GM19328 (cell line): Measurements from ENCODE around the gene VPS35L.
A peak's percentile ranks its signal among the peaks of the same experiment; 100 is the strongest.

Source experiments
- ATAC-seq: cut with Tn5 transposase; IDR thresholded peaks from one replicate; pipeline ENCODE4 v1.9.1; 2021; ENCODE audit warnings: mild to moderate bottlenecking, moderate library complexity; ENCODE audit not compliant: unreplicated experiment

Gene VPS35L, protein sequence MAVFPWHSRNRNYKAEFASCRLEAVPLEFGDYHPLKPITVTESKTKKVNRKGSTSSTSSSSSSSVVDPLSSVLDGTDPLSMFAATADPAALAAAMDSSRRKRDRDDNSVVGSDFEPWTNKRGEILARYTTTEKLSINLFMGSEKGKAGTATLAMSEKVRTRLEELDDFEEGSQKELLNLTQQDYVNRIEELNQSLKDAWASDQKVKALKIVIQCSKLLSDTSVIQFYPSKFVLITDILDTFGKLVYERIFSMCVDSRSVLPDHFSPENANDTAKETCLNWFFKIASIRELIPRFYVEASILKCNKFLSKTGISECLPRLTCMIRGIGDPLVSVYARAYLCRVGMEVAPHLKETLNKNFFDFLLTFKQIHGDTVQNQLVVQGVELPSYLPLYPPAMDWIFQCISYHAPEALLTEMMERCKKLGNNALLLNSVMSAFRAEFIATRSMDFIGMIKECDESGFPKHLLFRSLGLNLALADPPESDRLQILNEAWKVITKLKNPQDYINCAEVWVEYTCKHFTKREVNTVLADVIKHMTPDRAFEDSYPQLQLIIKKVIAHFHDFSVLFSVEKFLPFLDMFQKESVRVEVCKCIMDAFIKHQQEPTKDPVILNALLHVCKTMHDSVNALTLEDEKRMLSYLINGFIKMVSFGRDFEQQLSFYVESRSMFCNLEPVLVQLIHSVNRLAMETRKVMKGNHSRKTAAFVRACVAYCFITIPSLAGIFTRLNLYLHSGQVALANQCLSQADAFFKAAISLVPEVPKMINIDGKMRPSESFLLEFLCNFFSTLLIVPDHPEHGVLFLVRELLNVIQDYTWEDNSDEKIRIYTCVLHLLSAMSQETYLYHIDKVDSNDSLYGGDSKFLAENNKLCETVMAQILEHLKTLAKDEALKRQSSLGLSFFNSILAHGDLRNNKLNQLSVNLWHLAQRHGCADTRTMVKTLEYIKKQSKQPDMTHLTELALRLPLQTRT

DNA sequence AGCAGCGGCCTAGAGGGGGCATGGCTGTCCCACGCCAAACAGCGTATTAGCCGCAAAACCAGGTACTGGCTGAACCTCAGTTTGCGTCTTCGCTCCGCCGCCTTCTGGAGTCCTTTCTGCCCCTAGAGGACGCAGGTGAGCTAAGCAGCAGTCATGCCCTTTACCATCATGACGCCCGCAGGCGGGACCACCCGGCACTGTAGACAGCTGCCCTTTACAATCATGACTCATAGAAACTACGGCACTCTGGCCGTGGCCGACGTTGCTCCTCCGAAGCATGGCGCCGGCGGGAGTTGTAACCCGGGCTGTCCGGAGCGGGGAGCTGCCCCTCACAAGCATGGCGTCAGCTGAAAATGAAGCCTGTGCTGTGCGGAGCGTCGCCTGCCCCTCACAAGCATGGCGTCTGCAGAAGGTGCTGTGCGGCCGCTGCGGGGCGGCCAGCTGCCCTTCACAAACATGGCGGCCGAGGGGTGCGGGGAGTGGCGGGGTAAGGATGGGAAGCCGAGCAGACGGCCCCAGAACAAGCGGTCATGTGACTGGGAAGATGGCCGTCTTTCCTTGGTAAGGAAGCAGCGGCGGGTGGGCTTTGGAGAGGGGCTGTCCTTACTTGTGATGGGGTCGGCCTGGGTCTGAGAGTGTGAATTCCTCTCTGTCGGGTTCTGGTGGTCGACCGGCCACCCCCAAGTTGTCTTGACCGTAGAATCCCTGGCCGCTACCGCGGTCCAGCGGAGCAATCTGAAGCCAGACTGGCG is at the start of gene VPS35L:
TSS of gene VPS35L (plus strand) at position 518 of the 752 bp plus-strand sequence. CDS start at position 545, 27 bp downstream.
- ATAC-seq = peak; percentile 96

DNA sequence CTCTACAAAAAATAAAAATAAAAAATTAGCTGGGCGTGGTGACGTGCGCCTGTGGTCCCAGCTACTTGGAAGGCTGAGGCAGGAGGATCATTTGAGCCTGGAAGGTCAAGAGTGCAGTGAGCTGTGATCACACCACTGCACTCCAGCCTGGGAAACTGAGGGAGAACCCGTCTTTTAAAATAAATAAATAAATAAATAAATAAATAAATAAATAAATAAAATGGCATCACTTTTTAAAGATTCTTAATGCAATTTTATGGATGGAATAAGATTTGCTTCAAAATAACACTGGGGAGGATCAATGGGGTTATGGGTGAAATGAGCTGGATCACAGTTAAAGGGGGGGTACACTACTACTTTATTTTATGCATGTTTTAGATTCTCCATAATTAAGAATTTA is 48.5 kb upstream of the VPS35L start:
- no peak for ATAC-seq

DNA sequence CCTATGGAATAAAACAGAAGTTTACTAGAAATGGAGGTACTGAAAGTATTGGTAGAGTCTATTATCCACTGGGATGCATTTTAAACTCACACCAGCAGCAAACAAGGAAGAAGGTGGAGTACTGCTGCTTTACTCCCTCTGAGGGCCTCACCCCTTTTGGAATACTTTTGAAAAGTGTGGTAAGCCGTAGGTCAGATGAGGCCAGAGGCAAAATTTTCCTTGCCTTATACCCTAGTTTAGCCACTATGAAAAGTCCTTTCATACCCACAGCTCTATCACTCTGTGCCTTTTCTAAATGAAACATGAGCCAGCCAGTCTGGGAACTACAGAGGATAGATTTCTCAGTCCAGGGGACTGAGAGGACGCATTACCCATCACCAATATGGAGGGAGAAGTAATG is 47.6 kb upstream of the VPS35L start:
- ATAC-seq = no peak

DNA sequence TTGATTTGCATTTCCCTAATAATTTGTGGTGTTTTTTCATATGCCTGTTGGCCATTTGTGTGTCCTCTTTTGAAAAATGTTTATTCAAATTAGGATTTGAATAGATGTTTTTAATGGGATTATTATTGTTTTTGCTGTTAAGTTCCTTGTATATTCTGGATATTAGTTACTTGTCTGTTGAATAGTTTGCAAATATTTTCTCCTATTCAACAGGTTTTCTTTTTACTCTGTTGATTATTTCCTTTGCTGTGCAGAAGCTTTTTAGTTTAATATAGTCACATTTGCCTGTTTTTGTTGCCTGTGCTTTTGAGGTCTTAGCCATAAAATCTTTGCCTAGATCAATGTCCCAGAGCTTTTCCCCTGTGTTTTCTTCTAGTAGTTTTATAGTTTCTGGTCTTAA is 43.2 kb upstream of the VPS35L start:
- no peak for ATAC-seq

DNA sequence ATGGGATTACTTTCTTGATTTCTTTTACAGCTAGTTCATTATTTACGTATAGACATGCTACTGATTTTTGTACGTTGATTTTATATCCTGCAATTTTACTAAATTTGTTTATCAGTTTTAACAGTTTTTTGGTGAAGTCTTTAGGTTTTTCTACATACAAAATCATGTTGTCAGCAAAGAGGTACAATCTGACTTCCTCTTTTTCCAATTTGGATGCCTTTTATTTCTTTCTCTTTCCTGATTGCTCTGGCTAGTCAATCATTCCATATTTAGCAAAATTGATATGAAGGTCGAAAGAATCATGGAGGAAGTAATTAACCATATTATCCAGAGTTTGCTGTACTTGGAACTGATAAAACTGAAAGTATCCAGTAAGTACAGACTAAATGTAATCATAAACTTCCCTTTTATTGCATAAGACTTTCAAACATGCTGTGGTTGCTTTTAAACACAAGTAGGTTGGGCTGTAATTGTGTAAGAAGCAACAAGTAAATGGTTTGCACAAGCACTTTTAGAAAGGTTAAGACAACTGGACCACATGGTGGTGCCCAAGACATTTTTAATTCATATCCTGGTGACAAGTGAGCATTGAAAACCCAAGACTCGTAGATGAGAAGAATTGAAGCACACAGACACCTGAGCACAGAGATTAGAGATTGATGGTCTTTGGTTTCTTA is 42.0 kb upstream of the VPS35L start:
- no peak for ATAC-seq

DNA sequence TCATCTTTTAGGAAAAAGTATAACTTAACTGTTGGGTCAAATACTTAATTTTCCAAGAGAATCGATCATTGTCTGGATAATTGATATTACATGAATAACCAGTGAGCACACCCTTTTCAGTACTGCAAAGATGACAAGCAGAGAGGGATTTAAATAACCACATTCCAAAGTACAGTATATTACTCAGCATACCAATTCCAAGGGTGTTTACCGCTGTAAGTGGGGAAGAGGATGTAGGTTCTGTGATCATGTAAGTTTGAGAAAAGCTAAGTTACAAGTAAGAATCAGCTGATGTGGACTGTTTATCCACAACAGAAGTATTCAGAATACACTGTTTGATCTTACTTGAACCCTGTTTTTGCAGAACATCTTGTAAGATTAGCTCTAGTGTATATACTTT is 39.7 kb upstream of the VPS35L start:
- no peak for ATAC-seq

DNA sequence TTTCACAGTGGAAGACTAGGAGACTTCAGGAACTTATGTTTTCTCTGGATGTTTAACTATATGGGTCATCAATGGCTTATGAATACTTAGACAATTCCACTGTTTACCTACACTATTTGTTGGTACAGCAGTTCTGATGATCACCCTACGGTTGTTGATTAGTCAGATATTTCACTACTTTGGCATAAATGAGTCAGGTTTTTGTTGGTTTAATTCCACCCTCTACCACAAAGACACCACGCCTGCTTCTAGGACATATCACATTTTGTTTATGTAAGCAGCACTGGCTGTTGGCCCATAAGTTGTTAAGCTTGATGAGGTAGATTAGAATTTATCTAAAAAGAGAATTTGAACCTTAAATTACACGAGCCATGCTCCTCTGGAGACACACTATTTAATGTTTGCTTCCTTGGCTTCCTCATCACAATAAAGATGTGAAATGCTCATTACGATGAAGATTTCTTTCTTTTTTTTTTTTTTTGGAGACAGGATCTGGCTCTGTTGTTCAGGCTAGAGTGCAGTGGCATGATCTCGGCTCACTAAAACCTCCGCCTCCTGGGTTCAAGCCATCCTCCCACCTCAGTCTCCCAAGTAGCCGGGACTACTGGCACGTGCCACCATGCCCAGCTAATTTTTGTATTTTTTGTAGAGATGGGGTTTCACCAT is 37.9 kb upstream of the VPS35L start:
- ATAC-seq = no peak

DNA sequence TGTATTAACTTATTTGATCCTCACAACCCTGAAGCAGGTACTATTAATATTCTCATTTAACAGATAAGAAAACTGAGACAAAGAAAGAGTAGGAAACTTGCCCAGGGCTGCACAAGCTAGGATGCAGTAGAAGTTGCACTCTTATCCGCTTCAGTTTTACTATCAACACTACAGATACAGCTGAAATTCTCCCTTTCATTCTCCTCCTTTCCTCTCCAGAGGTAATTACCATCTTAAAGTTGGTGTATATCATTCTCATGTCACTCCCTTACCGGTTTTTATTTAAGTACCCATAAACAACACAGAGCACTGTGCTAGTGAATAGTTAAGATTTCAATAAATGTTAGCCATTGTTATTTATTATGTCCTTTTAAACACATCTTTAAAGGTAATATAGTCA is 37.1 kb upstream of the VPS35L start:
- ATAC-seq = no peak

DNA sequence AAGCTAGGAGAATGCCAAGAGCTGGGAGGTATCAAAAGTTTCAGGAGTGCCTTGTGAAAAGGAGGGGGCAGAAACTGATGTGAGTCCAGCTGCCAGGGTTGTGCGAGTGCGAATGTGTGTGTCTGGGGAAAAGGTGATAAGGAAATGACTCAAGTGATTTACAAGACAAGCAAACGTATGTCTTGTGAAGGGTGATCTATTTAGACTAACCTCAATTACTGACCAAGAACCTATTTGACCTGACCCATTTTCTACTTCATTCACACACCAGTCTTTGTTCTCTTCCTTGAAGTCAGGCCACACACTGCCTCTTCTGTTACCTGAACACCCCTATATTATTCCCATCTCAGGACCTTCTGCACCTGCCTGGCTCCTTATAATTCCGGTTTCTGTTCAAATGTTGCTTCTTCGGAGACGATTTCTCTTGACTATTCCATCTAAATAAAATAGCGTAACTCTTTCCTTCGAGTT is 34.6 kb upstream of the VPS35L start:
- ATAC-seq = no peak

DNA sequence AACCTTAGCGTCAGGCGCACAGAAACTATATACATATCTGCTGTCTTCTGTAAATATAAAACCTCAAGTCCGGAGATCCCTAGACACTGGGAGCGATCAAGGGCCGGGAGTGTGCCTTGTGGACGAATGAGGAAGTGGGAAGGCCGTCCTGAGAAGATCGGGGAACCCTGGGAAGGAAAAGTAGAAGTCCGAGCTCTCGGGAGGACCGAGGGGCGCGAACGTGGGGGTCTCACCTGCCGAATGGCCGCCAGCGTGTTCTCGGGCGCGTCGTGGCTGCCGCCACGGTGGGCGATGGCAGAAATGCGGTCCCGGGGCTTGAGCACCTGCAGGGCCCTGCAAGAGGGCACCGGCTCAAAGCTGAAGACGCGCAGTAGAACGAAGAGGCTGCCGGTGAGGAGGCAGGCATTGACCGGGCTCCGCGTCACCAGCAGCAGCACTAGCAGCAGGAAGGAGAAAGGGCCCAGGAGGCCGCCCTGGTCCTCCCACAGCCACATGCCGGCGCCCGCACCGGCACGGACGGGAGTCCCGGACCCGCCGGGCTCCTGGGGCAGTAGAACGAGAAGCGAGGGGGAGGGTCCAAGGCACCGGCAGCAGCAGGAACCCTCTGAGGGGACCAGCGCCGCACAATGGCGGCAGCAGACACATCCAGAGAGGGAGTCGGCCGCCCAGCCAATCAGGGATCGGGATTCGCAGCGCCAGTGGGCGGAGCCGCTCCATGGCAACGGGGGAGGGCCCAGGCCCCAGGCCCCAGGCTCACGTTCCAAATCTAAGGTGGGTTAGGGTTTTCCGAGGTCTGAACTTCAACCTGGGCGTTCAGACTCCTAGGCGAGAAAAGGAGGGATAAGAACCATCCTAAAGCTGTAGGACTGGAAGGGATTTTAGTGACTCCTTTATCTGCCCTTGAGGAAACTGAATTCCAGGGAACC is 33.8 kb upstream of the VPS35L start, which contains the start of gene GDE1:
TSS of gene GDE1 (minus strand) at position 628 of the 926 bp plus-strand sequence. CDS start at position 494, 134 bp downstream.
- ATAC-seq = peak; percentile 71

DNA sequence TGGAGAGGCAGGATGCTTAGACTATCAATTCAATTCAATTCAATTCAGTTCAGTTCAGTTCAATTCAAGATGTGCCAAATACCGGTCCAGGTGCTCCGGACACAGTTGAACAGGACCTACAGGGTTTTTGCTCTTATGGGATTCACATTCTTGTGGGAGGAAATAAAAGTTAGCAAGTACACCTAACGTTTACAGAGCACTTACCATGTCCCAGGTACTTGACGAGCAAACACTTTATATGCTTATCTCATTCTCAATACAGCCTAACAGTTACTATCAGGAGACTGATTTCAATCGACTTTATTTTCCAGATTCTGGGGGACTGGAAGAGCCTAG is 33.1 kb upstream of the VPS35L start:
- ATAC-seq = no peak

DNA sequence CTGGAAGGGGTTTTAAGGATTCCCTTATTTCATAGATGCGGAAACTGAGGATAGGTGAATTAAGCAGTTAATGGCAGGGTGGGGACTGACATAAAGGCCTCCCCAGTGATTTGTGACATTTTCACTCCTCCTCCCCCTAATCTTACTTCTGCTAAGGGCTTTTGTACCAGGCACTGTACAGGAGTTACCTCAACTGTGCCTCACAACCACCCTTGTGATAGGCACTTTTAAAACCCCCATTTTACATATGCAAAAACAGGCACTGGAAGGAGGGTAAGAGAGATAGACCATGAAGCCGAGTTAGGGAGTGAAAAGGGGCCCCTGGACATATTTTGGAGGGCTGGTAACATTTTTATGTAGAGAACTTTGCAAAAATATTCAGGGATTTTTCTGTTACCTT is 32.7 kb upstream of the VPS35L start:
- no peak for ATAC-seq

DNA sequence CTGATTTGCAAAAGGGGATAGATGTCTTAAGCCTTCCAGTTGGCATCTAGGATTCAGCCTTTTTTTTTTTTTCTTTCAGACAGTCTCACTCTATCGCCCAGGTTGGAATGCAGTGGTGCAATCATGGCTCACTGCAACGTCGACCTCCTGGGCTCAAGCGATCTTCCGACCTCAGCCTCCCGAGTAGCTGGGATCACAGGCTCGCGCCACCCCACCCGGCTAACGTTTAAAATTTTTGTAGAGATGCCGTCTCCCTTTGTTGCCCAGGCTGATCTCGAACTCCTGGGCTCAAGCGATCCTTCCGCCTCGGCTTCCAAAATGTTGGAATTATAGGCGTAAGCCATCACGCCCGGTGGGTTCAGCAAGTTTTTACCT is 32.3 kb upstream of the VPS35L start:
- ATAC-seq = no peak

DNA sequence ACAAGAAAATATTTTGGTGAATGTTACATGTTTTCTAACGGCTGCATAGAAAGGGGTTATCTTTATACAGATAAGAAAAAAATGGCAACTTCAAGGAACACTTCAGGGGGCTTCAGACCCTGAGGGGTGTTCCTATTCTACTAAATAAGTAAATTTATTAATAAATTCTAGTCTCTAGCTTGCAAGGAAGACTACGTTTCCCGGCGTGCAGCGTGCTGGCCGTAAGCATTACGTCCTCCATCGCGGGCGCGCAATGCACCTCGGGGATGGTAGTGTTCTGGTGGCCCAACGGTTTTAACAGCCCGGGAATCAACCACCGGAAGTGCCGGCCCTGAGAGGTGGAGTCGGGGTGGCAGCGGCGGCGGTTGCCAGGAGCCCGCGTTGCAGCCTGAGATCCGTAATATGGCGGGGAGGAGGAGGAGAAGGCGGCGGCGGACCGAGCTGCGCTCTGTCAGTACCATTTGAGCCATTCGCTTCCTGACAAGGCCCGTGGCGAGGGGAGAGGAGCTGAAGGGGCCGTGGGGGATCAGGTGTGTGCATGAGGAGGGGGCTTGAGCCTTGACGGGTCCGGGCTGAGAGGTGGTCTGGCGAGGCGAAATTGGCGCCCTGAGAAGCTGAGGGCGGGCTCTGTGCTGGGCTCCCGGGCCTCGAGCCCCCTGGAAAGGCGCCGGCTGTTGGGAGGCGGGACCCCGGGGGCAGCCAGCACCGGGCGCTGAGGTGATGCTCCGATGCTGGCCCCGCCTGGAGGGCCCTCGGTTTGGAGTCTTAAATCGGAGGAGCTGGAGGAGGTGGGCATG is 31.7 kb upstream of the VPS35L start, which contains the start of gene CCP110:
TSS of gene CCP110 (plus strand) at position 384 of the 797 bp plus-strand sequence. CDS start 3,940 bp downstream, outside the sequence.
- ATAC-seq = peak; percentile 66

DNA sequence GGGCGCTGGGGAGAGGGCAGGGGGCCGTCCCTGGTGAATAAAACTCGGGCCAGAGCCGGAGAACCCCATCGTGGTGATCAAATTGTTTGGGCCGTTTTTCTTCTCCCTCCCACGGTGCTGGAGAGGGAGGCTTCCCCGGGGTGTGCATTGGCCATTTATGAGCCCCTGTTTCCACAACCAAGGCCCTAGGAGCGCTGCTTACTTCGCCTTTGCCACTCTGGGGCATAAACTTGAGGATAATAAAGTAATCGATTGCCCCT is 31.2 kb upstream of the VPS35L start:
- ATAC-seq = no peak

DNA sequence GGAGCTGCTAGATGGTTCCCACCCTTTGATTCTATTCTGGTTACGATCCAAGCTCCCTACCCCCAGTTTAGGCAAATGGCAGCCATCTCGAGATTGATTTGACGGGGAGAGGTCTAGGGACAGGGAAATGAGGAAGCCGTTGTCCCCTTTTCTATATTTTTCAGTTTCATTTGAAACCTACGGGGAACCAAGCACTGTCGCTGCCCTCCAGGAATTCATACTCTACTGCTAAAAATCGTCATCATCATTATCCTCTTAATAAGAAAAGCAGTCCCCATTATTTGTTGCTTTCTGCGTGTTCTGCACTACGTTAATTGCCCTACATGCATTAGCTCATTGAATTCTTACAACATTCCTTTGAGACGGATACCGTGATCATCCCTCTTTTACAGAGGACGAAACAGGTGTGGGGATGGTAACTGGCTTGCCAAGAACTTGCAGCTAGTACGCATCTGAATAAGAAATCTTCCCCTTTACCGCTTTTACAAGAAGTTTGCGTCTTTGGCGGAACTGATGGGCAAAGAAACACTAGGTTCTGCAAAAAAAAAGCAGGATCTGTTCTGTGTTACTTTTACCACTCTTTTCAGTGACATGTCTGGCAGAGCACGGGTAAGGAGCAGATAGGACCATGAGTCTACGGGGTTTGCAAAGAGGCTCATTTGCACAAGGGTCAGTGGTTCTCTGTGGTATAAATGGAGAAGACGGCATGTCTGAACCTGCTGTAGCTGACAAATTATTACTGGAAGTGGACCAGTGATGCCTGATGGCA is 30.7 kb upstream of the VPS35L start:
- no peak for ATAC-seq

DNA sequence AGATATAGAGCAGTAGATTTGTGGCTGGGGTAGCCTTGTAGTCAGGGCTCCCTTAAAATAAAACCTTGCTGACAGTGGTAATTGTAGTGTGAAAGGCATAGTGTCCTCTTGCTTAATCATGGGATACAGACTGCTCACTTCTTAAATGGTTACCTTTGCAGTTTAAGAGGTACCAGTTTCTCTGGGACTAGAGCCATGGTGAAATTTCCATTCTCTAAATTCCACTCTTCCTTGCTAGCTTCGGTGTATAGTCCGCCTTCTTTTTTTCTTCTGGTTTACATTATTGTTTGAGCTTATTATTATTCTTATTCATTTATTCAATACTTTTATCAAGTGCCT is 30.1 kb upstream of the VPS35L start:
- ATAC-seq = no peak

DNA sequence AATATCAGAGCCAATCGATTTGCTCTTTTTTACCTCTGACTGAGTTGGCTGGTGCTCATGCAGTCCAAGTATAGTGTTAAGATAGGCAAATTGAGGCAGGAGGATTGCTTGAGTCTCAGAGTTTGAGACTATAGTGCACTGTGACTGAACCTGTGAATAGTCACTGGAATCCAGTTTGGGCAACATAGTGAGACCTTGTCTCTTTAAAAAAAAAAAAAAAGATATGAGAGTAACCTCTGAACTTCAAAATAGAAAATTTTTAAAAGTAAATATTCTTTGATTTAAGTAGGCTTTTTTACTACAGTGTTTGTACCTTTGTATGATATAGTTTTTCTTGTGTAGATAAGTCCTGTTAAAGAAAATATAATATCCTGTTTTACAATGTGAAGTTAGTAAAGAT is 28.3 kb upstream of the VPS35L start:
- ATAC-seq = no peak
